ENCODE results near the gene SLC30A4.

GRCh38 chr15:45521596-45522327 lies 793 bp downstream of the SLC30A4 start:
- no peak for TF ChIP-seq CTCF (IDR thresholded peaks at IDR 0.05)
- no peak for TF ChIP-seq POLR2A (IDR thresholded peaks at IDR 0.05)

All from thyroid gland (tissue), 4 donors.